Right forelimb (tissue), 1 donor: Measurements from ENCODE around the gene RBMX2.
"Not testable (repeated sequence)": the region's sequence is repeated elsewhere in the genome, so short reads cannot be mapped to it uniquely, and the experiment has no call there.

Source experiments
- DNase-seq: peaks from one replicate; pipeline ENCODE4 v3.0.0-alpha.2; 2018

Gene RBMX2

GRCh38 chrX:130401415-130402207 is at the start of gene RBMX2:
Gene RBMX2, plus strand, starts transcription at chrX:130401987. Its CDS starts 46 bp downstream, at chrX:130402033.
- DNase-seq = peak; percentile 80

GRCh38 chrX:130352050-130352449 is 49.7 kb upstream of the RBMX2 start:
- DNase-seq = not testable (repeated sequence)

DNA sequence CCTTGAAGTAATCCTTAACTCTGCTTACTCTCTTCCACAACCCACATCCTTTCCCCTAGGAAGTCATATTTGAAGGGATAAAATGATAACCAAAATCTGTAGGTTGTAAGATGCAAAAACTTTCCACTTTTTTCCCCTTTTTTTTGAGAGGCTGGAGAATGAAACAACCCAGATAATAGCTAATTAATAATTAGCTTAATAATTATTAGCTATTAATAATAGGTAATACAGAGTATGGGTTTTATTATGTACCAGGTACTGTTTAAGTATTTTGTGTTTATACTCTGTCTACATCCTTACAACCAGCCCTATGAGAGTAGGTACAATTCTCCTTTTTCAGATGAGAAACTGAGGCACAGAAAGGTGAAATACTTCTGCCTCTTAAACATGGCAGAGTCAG is 25.7 kb upstream of the RBMX2 start:
- no peak for DNase-seq

DNA sequence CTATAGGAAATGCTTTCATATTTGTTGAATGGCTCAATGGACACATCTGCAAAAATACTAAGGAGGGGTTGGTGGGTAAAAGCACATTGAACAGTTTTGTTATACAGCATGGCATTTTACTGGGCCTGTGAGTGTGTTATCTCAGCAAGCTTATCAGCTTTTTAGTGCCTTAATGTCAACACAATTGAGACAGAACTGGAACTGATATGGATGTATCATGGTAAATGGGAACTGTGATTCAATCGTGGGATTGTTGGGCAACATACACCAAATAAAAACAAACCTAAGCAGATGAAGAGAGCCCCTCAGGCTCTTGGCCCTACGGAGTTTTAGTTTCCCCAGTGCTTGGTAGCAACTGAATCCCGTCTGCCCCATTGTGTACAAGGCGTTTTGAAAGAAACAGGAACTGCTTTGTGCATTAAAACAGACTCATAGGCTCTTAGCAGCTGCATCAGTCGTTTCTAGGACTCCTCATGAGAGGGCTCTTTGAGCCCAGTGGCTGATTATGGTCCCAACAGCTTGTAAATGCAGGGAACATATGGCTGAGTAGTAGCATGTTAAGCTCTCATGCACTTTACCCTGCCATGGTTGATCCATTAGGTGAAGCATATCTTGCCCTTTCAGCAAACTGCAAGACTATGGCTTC is 23.6 kb upstream of the RBMX2 start:
- DNase-seq = no peak

DNA sequence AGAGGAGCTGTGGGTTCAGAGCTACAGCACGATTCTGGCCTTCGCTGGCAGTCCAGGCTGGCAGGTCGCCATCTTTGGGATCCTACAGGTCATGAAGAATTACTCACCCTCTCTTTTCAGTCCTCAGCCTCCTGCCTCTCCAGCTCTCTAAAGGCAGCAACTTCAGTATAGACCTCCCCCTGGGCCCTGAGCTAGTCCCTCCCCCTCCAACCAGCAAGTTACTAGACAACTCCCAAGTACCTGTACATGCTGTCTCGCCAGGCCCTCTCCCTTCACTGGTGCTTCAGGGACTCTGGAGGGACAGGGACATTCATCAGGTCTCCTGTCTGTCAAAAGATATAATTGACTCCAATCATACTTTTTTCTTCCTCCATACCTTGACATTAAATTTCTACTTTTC is 16.3 kb upstream of the RBMX2 start, which contains the start of gene GPR119:
Gene GPR119 (minus strand): TSS at position 155 of the 400 bp plus-strand sequence. CDS start 227 bp downstream, outside the sequence.
- DNase-seq = no peak

- DNase-seq = no peak
Measured at GRCh38 chrX:130386408-130386808, 15.4 kb upstream of the RBMX2 start.

- DNase-seq = peak; percentile 47
Measured at GRCh38 chrX:130393451-130394074, 8.2 kb upstream of the RBMX2 start.

- no peak for DNase-seq
Measured at GRCh38 chrX:130395341-130395740, 6.4 kb upstream of the RBMX2 start.

- DNase-seq = no peak
Measured at GRCh38 chrX:130402208-130402684, 459 bp downstream of the RBMX2 start.

DNA sequence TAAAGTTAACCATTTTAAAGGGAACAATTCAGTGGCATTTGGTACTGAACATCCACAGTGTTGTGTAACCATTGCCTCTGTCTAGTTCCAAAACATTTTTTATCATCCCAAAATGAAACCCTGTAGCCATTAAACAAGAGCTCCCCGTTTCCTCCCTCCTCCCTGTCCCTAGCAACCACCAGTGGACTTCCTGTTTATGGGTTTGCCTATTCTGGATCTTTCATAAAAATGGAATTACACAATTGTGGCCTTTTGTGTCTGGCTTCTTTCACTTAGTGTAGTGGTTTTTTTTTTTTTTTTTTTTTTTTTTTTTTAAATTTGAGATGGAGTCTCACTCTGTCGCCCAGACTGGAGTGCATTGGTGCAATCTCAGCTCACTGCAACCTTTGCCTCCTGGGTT is 11.6 kb downstream of the RBMX2 start:
- DNase-seq = no peak

DNA sequence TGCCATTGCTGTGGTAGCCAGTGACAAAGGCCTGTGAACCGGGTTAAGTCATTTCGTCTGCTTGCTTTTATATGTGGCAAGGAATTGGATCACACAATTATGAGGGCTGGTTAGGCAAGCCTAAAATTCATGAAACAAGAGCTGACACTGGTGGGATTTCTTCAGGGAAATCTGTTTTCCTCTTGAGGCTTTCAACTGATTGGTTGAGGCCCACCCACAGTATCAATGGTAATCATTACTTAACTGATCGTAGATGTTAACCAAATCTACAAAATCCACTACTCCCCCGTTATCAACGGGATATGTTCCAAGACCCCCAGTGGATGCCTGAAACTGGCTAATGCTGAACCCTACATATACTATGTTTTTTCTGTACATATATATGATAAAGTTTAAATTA is 13.0 kb downstream of the RBMX2 start:
- no peak for DNase-seq

GRCh38 chrX:130415201-130415600 is 13.4 kb downstream of the RBMX2 start:
- no peak for DNase-seq

DNA sequence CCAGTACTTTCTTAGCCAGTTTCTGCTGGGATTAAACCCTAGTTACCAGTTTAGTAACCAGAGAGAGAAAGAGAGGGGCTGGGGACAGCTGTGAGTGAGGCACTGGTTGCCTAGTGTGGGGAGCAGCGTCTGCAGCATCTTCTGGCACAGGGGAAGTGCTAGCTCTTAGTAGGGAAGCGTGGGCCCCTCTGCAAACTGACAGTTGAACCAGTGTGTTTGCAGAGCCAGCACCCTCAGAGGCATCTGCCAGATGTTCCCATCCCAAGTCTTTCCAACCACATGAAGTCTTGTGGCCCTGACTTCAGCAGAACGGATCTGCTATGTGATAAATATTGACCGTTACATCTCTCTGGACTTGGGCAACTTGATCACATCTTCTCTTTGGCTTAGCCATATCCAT is 15.0 kb downstream of the RBMX2 start:
- no peak for DNase-seq

DNA sequence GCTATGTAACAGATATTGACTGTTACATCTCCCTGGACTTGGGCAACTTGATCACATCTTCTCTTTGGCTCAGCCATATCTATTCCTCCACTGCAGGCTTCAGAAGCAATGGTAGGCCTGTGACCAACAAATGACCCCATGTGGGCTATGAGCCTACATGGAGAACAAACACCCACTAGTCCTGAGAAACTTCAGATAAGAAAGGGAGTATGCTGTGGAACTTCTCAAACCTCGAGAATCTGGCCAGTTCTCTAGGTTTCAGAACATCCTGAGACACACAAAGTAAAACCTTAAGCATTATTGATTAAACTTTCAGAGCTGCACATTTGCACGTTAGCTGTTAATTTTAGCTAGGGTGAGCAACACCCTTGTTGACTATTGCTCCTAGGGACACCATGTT is 16.3 kb downstream of the RBMX2 start:
- DNase-seq = no peak

DNA sequence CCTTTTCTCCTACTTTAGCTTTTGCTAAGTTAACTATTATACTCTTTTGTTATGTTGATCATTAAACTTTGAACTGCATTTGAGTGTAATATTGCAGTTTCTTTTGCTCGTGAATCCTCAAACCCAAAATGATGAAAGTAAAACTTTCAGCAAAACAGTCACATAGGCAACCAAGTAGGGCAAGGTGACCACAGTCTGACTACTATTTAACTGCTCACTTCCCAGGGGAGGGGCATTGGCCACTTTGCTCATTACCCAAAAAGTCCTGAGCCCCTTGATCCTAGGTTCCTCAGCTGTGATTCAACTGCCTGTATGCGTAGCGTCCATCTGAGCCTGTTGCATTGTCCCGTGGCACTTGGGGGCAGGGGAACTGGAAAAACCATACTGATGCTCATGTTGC is 17.0 kb downstream of the RBMX2 start:
- DNase-seq = no peak

DNA sequence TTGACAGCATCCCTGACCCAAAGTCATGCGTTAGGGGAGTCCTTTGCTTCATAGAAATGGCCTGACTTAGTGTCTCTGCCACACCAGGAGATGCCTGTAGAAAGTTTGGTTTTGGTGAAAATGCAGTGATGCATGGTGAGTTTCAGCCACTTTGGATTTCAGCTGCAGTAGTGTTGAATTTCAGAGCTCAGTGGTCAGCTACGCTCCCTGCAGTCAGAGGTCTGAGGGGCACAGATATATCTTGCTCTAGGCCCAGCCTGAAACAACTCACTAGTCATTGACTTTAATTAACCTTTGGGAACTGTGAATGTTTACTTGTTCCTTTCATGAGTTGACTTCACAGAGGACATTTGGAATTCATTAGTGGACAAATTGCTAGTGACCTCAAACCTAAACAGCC is 17.5 kb downstream of the RBMX2 start:
- no peak for DNase-seq

DNA sequence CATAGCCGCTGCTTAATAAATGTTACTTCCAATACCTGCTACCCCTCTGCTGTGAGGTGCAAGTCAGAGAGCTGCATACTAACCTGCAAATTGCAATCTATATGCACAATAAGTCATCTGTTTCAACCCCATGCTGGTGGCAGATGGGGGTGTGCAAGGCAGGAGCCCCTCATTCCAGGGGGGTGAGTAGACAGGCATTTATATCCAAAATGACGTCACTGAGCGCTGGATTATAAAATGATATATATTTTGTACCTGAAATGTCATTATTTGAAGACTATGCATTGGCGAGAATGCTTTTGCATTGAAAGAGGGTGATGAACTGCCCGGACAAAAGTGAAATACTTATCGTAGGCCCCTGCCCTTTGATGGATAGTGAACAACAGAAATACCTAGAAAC is 24.7 kb downstream of the RBMX2 start:
- no peak for DNase-seq

GRCh38 chrX:130429236-130429635 is 27.4 kb downstream of the RBMX2 start:
- DNase-seq = not testable (repeated sequence)

GRCh38 chrX:130435937-130436336 is 34.1 kb downstream of the RBMX2 start:
- no peak for DNase-seq

- DNase-seq = not testable (repeated sequence)
Measured at GRCh38 chrX:130437996-130438395, 36.2 kb downstream of the RBMX2 start.

- DNase-seq = no peak
Measured at GRCh38 chrX:130443875-130444274, 42.1 kb downstream of the RBMX2 start.

GRCh38 chrX:130444641-130445336 is 43.0 kb downstream of the RBMX2 start:
- no peak for DNase-seq

- DNase-seq = no peak
Measured at GRCh38 chrX:130446974-130447373, 45.2 kb downstream of the RBMX2 start.
